HG03108 (cell line): ENCODE results near the gene IPO5.

Source experiments
- ATAC-seq: cut with Tn5 transposase; IDR thresholded peaks from one replicate; pipeline ENCODE4 v1.9.1; 2021; ENCODE audit warnings: moderate library complexity; ENCODE audit not compliant: unreplicated experiment

IPO5 gene

GRCh38 chr13:97953376-97953970 is at the start of gene IPO5:
Gene IPO5 (plus strand): TSS chr13:97953675. CDS start chr13:97976697, 23,022 bp downstream.
- ATAC-seq = no peak

DNA sequence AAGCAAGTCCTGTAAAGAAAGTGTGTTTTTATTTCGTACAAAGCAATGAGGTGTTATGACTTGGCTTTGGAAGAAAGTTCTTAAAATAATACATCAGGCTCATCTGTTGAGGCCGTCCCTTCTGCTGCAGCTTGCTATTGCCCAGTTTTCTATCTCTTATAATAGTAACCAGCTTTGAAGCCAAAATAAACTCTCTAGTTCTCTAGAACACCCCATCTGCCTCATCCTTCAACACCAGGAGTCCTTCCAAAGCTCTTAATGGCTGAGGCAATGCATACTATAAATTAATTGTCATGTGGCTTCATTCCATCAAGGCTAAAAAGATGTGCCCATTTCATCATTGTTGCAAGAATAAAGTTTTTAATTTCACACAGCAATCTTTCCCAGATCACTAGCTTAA is 49.4 kb upstream of the IPO5 start:
- ATAC-seq = no peak

DNA sequence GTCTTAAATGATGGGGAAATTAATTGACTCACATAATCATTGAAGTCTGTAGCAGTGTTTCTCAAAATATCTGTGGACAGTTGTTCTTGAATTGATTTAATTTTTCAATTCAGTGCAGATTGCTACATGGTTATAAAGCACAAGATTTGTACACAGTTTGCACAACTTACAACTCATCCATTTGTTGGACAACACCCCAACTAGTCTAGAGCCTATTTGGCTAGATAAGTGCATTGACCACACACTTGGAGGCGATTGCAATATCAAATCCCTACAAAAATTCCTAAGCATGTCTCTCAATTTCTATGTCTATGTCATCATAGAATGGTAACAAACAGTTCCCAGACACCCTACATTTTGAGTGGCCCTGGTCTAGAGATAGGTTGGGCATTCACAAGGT is 48.0 kb upstream of the IPO5 start:
- ATAC-seq = no peak

DNA sequence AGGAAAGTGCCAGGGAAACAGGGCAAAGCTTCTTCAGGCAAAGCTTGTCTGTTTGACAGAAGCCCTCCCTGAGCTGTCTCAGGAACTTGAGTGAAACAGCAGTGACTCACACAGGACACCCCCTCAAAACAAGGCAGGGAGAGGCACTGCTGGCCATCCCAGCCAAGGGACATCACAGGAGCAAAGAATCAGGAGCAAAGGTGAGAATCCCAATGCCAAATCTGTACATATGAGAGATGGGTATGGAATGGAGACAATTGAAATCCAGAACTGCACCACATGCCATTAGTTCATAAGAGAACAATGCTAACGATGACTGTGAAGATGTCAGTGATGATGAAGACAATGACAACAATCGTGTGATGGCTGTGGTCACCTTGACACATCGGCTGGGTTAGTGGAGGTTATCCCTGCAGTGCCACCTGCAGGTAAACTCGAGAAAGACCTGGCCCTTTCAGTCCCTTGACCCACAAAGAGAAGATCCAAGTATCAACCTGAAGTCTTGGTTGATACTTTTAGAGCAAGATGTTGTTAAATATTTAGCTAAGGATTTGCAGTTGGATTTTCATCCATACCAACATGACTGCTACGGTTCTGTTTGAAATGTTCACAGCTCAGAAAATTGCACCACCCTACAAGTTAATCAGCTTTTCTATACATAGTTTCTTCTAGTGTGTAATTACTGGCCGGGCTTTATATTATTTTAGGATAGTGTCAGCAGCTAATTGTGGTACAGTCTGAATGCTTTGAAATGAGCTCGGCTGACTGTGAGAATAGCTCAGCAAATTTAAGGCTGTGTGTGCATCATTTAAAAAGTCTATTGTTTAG is 42.0 kb upstream of the IPO5 start:
- no peak for ATAC-seq

DNA sequence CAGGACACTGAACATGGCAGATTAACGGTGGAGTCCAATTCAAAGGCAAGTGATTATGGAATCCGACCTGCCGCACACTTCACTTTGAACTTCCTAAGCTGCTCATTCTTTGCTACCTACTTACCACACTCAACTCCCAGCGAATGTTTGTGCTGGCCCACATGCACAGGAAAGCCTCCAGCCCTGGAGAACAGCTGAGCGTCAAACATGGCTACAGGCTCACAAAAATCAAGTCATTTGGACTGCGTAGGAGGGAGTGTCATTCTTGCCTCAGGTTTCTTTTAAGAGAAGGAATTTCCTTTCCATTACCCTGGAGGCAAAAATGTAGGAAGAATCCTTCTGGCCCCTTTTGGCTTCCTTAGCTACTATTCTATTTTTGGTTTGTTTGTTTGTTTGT is 41.3 kb upstream of the IPO5 start:
- ATAC-seq = no peak

DNA sequence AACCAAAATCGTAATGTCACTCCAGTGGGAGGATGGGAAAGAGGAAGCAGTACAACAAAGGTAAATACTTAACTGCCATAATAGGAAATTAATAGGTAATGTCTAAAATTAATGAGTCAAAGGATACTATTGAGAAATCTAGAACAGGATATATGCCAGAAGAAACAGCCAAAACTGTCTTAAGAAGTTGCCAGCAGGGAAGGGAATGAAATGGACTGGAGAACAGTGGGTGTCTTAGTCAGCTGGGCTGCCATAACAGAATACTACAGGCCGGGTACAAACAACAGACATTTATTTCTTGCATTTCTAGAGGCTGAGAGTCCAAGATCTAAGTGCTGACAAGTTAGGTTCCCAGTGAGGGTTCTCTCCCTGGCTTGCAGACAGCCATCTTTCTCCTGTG is 40.3 kb upstream of the IPO5 start:
- no peak for ATAC-seq

DNA sequence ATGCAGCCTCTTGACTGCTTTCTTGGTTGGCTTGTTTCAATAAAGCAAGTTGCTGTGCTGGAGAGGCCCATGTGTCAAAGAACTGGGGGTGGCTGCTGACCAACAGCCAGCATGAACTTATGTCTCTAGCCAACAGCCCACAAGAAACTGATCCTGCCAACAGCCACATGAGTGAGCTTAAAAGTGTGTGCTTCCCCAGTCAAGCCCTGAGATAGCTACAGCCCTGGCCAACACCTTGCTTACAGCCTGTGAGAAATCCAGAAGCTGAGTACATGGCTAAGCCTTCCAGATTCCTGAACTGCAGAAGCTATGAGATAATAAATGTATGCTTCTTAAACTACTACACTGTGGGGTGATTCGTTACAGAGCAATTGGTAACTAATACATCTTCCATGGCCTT is 38.9 kb upstream of the IPO5 start:
- no peak for ATAC-seq

- ATAC-seq = no peak
These were observed 32.2 kb upstream of the IPO5 start for GRCh38 chr13:97921176-97921816.

DNA sequence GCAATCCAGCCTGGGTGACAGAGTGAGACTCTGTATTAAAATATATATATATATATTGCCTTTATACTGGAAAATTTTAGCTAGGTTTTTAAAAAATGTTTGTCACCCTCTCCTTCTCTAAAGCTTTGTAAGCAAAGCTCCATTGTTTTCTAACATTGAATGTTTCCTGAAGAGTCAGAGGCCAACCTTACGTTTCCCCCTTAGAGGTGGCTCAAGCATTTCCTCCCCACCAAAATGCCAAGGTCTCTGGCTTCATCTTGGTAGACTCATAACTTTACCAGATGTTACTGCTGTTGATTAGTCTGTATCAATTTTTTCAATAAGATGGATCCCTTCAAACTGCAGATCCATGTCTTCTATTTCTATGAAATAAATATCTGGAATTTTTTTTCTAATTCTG is 25.2 kb upstream of the IPO5 start:
- ATAC-seq = no peak

DNA sequence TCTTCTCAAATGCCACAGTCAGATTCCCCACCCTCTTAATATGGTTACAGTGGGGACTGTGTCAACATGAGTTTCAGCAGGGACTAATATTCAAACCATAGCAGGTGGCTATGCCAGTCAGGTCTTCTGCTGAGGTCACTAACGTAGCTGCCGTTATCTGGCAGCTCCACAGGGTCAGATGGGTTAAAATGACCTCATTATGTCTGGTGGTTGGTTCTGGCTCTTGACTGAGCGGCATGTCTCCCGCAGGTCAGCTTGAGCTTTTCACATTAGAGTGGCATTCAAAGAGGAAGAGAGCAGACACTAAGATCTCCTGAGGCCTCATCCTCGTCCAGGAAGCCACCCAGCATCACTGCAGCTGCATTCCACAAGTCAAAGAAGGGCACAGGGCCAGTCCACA is 21.4 kb upstream of the IPO5 start:
- ATAC-seq = no peak

GRCh38 chr13:97932647-97933046 is 20.8 kb upstream of the IPO5 start:
- no peak for ATAC-seq

DNA sequence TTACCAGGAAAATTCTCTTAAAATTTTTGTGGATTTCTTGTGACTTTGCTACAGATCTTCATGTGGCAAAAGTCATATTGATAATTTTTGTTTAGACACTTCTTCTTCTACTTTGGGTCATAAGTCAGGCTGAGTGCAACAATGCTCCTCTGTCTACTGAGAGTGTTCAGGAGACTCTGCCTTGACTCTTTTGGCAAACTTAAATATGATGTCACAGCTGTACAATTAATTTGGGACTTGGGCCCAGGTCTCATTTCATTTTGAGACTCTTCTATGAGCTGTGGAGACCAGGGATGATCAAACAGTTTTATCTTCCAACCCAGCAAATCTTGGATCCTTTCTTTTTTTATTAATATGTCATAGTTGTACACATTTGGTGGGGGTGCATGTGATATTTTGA is 19.7 kb upstream of the IPO5 start:
- no peak for ATAC-seq

DNA sequence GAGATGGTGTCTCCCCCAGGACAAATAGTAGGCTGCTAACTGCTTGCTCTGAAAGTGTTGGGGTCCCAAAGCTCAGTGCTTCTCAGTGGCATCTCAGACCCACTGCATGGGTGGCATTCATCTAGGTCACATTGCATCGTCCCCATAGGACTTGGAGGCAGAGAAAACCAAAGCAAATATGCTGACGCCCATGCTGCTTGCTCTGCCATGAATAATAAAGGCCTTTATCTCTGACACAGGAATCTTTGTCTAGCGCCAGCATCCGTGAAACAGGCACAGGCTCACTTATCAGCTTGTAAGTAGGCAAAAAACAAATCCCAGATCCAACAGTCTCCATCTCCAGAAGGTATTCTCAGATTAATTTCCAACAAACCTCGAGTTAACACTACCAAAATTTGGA is 18.9 kb upstream of the IPO5 start:
- ATAC-seq = no peak

GRCh38 chr13:97935071-97935470 is 18.4 kb upstream of the IPO5 start:
- ATAC-seq = no peak

GRCh38 chr13:97936036-97936435 is 17.4 kb upstream of the IPO5 start:
- ATAC-seq = no peak

GRCh38 chr13:97938706-97939475 is 14.6 kb upstream of the IPO5 start:
- ATAC-seq = no peak

GRCh38 chr13:97944396-97945029 is 9.0 kb upstream of the IPO5 start:
- no peak for ATAC-seq

DNA sequence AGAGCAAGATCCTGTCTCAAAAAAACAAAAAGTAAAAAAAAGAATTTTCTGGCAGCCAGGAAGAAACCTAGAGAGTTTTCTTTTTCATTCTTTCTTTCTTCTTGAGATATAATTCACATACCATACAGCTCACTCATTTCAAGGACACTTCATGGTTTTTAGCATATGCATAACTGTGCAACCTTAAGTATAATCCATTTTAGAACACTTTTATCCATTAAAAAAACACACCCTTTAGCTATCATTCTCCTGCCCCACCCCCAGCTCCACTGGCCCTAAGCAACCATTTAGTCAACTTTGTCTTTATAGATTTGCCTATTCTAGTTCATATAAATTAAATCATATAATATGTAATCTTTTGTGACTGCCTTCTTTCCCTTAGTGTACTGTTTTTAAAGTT is 8.1 kb upstream of the IPO5 start:
- no peak for ATAC-seq

DNA sequence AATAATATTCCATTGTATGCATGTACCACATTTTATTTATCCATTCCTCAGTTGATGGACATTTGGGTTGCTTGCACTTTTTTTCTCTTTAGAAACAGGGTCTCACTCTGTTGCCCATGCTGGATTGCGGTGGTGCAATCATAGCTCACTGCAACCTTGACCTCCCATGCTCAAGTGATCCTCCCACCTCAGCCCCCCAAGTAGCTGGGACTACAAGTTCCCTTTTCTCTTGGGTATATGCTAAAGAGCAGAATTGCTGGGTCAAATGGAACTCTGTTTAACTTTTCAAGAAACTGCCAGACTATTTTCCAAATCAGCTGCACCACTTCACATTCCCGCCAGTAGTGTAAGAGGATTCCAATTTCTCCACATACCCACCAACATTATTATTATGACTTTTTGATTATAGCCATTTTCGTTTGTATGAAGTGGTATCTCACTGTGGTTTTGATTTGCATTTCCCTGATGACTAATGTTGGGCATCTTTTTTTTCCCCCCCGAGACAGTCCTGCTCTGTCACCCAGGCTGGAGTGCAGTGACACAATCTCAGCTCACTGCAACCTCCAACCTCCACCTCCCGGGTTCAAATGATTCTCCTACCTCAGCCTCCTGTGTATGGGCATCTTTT is 7.6 kb upstream of the IPO5 start:
- ATAC-seq = no peak

DNA sequence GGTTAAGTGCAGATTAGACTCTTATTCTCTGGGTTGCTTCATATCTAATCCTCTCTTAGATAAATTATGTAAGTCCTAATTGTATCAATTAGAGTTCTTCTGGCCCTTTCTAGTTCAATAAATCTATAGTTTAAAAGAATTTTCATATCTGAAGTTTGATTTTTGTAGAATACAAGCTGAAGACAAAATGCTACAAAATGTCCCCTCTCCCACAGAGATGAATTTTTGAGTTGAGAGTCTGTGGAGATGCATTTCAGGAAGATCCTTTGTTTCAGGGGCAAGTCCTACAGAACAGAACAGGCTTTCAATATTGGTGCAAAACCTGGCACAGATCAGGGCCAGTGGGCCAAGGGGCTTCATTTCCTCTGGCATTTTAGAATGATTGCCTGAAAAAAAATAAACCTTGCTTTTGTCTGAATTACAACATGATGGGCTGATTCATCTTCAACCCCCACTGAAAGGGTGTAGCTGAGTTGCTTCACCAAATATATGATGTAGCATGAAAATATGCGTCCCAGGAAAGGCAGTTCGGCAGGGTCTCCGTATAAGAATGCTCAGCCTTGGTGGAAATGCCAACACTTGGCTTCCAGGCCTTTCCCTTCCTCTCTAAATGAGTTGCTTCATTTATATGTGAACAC is 6.4 kb upstream of the IPO5 start:
- no peak for ATAC-seq
